PC-9 (cell line): Measurements from ENCODE around the gene SBK3. TPM values are rescaled to one million over a fixed set of nuclear protein-coding genes. Genes with fewer than 3 reads are reported as not detected.

Experiments used
- BruUV-seq: library from RNA; stranded (reverse); fragments of 400-500 nt; replicated peaks from 2 replicates; lab custom pipeline; 2021; lab: Mats Ljungman, UMichigan
- CTCF ChIA-PET: fragments of 300-600 bp; sonication (Branson Sonifier 250); formaldehyde crosslinking; loops from one replicate; lab custom pipeline; 2022; ENCODE audit warnings: antibody characterized with exemption; lab: Charles Lee
- POLR2A ChIA-PET: fragments of 300-600 bp; sonication (Branson Sonifier 250); formaldehyde crosslinking; loops from one replicate; lab custom pipeline; 2022; ENCODE audit warnings: antibody characterized with exemption; ENCODE audit not compliant: unreplicated experiment; lab: Charles Lee
- DNase-seq, 2 experiments: peaks; one replicate each; pipeline versions ENCODE4 v3.0.0 to v3.0.0-alpha.2; 2015 to 2022; ENCODE audit warnings: mixed read lengths in 1 of 2
- H2AFZ ChIP-seq: fragments of 200-600 bp; sonication (generic); 2 replicates; pipeline ENCODE4 v1.8.1; 2017; ENCODE audit warnings: antibody characterized with exemption
- H3F3A ChIP-seq: fragments of 200-600 bp; sonication (generic); 2 replicates; pipeline ENCODE4 v1.8.1; 2017; ENCODE audit warnings: antibody characterized with exemption, mild to moderate bottlenecking, low read depth; ENCODE audit not compliant: insufficient read depth
- H3K27ac ChIP-seq: fragments of 200-600 bp; sonication (generic); 2 replicates; pipeline ENCODE4 v1.6.1; 2016; ENCODE audit warnings: mixed run types
- H3K27me3 ChIP-seq: fragments of 200-600 bp; sonication (generic); 2 replicates; pipeline ENCODE4 v1.6.1; 2016; ENCODE audit warnings: low read depth, mixed run types; ENCODE audit not compliant: insufficient read depth
- H3K36me3 ChIP-seq: fragments of 200-600 bp; sonication (generic); 2 replicates; pipeline ENCODE4 v1.6.1; 2016; ENCODE audit warnings: low read depth, mixed run types
- H3K4me1 ChIP-seq: fragments of 200-600 bp; sonication (generic); replicated peaks from 2 replicates; pipeline ENCODE4 v1.6.1; 2016; ENCODE audit warnings: mixed run types; ENCODE audit not compliant: insufficient read depth
- H3K4me2 ChIP-seq: fragments of 200-600 bp; sonication (generic); 2 replicates; pipeline ENCODE4 v1.6.1; 2017; ENCODE audit warnings: mixed run types
- H3K4me3 ChIP-seq: fragments of 200-600 bp; sonication (generic); 2 replicates; pipeline ENCODE4 v1.6.1; 2016; ENCODE audit warnings: mixed run types
- H3K79me2 ChIP-seq: fragments of 200-600 bp; sonication (generic); 2 replicates; pipeline ENCODE4 v1.6.1; 2017; ENCODE audit warnings: low read depth, mixed run types
- H3K9me2 ChIP-seq: fragments of 200-600 bp; sonication (generic); 2 replicates; pipeline ENCODE4 v1.8.1; 2017; ENCODE audit warnings: mild to moderate bottlenecking; ENCODE audit not compliant: insufficient read depth
- H3K9me3 ChIP-seq: fragments of 200-600 bp; sonication (generic); 2 replicates; pipeline ENCODE4 v1.8.1; 2016; ENCODE audit warnings: low read depth; ENCODE audit not compliant: insufficient read depth
- H4K20me1 ChIP-seq: fragments of 200-600 bp; sonication (generic); 2 replicates; pipeline ENCODE4 v1.8.1; 2017; ENCODE audit not compliant: insufficient read depth
- CTCF ChIP-seq: fragments of 200-600 bp; sonication (generic); conservative IDR thresholded peaks from 2 replicates; pipeline ENCODE4 v1.6.1; 2017; ENCODE audit warnings: mixed run types, antibody characterized with exemption, mild to moderate bottlenecking, moderate library complexity
- EZH2 ChIP-seq: fragments of 200-600 bp; sonication (generic); IDR thresholded peaks from 2 replicates; pipeline ENCODE4 v1.8.0; 2017; ENCODE audit warnings: antibody characterized with exemption, low read depth
- intact Hi-C: fragments of 100-400 bp; cut with micrococcal nuclease; formaldehyde crosslinking; loops from one replicate; pipeline ENCODE4 v1.10.0; 2022; ENCODE audit not compliant: unreplicated experiment
- total RNA-seq: library from RNA; stranded (reverse); gene quantifications from 2 replicates; pipeline ENCODE4 v1.2.3, GENCODE V29; 2021

The SBK3 gene
- total RNA-seq, 1 experiment from 2014 or later: 41.4 TPM

GRCh38 chr19:55591555-55591954 is 46.2 kb upstream of the SBK3 start:
- H3F3A ChIP-seq: peaks cover 37% of the 10 kb centered on the region
- no peak overlapping the region for H3K4me2 ChIP-seq
- H3K4me1 ChIP-seq: peaks cover 3% of the 10 kb centered on the region
- H3K27me3 ChIP-seq: no peaks in the 10 kb centered on the region
- ChIA-PET CTCF (no interaction called here), POLR2A (no interaction called here)
- no peaks in the 10 kb centered on the region for H4K20me1 ChIP-seq
- no peak overlapping the region for H2AFZ ChIP-seq
- no peak overlapping the region for H3K27ac ChIP-seq
- H3K4me3 ChIP-seq: no peak overlapping the region
- no peaks in the 10 kb centered on the region for H3K79me2 ChIP-seq
- no TSS peak for BruUV-seq
- TF ChIP-seq EZH2 (no peak), CTCF (no peak)
- intact Hi-C loops: no loop called here
- no peaks in the 10 kb centered on the region; the same call in 1 of the 2 replicates for H3K36me3 ChIP-seq
- no peaks in the 10 kb centered on the region for H3K9me3 ChIP-seq
- DNase-seq: no peak
- no peaks in the 10 kb centered on the region for H3K9me2 ChIP-seq

GRCh38 chr19:55590617-55591016 is 45.3 kb upstream of the SBK3 start:
- DNase-seq: peak in 1 of 2 experiments; percentile 59
- no TSS peak for BruUV-seq
- Histone ChIP-seq H3K36me3 (no peaks in the 10 kb centered on the region; the same call in 1 of the 2 replicates), H2AFZ (no peak overlapping the region), H3K79me2 (no peaks in the 10 kb centered on the region), H3K4me1 (peaks cover 10% of the 10 kb centered on the region), H3K27ac (no peak overlapping the region), H3K27me3 (no peaks in the 10 kb centered on the region), H3K9me2 (no peaks in the 10 kb centered on the region), H3K9me3 (no peaks in the 10 kb centered on the region), H3K4me2 (no peak overlapping the region), H4K20me1 (no peaks in the 10 kb centered on the region), H3F3A (peaks cover 36% of the 10 kb centered on the region), H3K4me3 (no peak overlapping the region)
- ChIA-PET POLR2A (no interaction called here), CTCF (no interaction called here)
- intact Hi-C loops: no loop called here
- TF ChIP-seq CTCF (no peak), EZH2 (no peak)

- H3K9me3 ChIP-seq: no peaks in the 10 kb centered on the region
- POLR2A ChIA-PET: no interaction called here
- CTCF ChIA-PET: no interaction called here
- no peak overlapping the region for H3K4me3 ChIP-seq
- H3F3A ChIP-seq: peaks cover 36% of the 10 kb centered on the region
- H3K4me1 ChIP-seq: peaks cover 10% of the 10 kb centered on the region
- no peak overlapping the region for H3K4me2 ChIP-seq
- intact Hi-C loops: no loop called here
- H2AFZ ChIP-seq: no peak overlapping the region
- H3K36me3 ChIP-seq: no peaks in the 10 kb centered on the region
- 0 out of 2 replicates have a peak, but pooled peaks cover under 1% of the 10 kb centered on the region for H3K27me3 ChIP-seq
- no peak for DNase-seq
- no TSS peak for BruUV-seq
- H3K79me2 ChIP-seq: no peaks in the 10 kb centered on the region
- H4K20me1 ChIP-seq: no peaks in the 10 kb centered on the region
- H3K9me2 ChIP-seq: no peaks in the 10 kb centered on the region
- TF ChIP-seq EZH2 (no peak), CTCF (no peak)
- H3K27ac ChIP-seq: no peak overlapping the region
Observed at GRCh38 chr19:55590109-55590508, 44.8 kb upstream of the SBK3 start.
